ENCODE data around the gene SPINK9. TPM values are rescaled to one million over a fixed set of nuclear protein-coding genes. Genes with fewer than 3 reads are reported as not detected.

Gene SPINK9
- total RNA-seq, 1 experiment from 2014 or later, result not detected

DNA sequence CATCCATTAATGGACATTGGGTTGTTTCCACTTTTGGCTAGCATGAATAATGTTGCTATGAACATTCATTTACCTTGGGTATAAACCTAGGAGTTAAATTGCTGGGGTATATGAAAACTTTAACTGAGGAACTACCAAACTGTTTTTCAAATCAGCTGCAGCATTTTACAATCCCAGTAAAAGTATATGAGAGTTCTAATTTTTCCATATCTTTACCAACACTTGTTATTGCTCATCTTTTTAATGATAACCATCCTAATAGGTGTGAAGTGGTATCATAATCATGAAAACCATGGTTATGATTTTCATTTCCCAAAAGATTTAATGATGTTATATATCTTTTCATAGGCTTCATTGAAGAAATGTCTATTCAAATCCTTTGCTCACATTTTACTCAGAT is 32.9 kb downstream of the SPINK9 start (continued):
- TF ChIP-seq, protein P1, sequence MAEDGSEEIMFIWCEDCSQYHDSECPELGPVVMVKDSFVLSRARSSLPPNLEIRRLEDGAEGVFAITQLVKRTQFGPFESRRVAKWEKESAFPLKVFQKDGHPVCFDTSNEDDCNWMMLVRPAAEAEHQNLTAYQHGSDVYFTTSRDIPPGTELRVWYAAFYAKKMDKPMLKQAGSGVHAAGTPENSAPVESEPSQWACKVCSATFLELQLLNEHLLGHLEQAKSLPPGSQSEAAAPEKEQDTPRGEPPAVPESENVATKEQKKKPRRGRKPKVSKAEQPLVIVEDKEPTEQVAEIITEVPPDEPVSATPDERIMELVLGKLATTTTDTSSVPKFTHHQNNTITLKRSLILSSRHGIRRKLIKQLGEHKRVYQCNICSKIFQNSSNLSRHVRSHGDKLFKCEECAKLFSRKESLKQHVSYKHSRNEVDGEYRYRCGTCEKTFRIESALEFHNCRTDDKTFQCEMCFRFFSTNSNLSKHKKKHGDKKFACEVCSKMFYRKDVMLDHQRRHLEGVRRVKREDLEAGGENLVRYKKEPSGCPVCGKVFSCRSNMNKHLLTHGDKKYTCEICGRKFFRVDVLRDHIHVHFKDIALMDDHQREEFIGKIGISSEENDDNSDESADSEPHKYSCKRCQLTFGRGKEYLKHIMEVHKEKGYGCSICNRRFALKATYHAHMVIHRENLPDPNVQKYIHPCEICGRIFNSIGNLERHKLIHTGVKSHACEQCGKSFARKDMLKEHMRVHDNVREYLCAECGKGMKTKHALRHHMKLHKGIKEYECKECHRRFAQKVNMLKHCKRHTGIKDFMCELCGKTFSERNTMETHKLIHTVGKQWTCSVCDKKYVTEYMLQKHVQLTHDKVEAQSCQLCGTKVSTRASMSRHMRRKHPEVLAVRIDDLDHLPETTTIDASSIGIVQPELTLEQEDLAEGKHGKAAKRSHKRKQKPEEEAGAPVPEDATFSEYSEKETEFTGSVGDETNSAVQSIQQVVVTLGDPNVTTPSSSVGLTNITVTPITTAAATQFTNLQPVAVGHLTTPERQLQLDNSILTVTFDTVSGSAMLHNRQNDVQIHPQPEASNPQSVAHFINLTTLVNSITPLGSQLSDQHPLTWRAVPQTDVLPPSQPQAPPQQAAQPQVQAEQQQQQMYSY (CRISPR knock-in tag; IDR thresholded peaks at IDR 0.05), result no peak
- TF ChIP-seq HMGA2 (CRISPR knock-in tag; IDR thresholded peaks at IDR 0.05) (no peak), GABPB1 (CRISPR knock-in tag; IDR thresholded peaks at IDR 0.05) (no peak), EMX1 (CRISPR knock-in tag; IDR thresholded peaks at IDR 0.05) (no peak), RORB (CRISPR knock-in tag; IDR thresholded peaks at IDR 0.05) (no peak), GTF2I (CRISPR knock-in tag; conservative IDR thresholded peaks at IDR 0.05) (no peak), ZBTB21 (CRISPR knock-in tag; IDR thresholded peaks at IDR 0.05; ENCODE audit: borderline replicate concordance) (no peak), JUN (CRISPR knock-in tag; IDR thresholded peaks at IDR 0.05) (no peak)
- TF ChIP-seq, protein P2, sequence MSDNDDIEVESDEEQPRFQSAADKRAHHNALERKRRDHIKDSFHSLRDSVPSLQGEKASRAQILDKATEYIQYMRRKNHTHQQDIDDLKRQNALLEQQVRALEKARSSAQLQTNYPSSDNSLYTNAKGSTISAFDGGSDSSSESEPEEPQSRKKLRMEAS (CRISPR knock-in tag; IDR thresholded peaks at IDR 0.05), result no peak
- TF ChIP-seq, protein P3, sequence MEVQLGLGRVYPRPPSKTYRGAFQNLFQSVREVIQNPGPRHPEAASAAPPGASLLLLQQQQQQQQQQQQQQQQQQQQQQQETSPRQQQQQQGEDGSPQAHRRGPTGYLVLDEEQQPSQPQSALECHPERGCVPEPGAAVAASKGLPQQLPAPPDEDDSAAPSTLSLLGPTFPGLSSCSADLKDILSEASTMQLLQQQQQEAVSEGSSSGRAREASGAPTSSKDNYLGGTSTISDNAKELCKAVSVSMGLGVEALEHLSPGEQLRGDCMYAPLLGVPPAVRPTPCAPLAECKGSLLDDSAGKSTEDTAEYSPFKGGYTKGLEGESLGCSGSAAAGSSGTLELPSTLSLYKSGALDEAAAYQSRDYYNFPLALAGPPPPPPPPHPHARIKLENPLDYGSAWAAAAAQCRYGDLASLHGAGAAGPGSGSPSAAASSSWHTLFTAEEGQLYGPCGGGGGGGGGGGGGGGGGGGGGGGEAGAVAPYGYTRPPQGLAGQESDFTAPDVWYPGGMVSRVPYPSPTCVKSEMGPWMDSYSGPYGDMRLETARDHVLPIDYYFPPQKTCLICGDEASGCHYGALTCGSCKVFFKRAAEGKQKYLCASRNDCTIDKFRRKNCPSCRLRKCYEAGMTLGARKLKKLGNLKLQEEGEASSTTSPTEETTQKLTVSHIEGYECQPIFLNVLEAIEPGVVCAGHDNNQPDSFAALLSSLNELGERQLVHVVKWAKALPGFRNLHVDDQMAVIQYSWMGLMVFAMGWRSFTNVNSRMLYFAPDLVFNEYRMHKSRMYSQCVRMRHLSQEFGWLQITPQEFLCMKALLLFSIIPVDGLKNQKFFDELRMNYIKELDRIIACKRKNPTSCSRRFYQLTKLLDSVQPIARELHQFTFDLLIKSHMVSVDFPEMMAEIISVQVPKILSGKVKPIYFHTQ (CRISPR knock-in tag; IDR thresholded peaks at IDR 0.05), result no peak

DNA sequence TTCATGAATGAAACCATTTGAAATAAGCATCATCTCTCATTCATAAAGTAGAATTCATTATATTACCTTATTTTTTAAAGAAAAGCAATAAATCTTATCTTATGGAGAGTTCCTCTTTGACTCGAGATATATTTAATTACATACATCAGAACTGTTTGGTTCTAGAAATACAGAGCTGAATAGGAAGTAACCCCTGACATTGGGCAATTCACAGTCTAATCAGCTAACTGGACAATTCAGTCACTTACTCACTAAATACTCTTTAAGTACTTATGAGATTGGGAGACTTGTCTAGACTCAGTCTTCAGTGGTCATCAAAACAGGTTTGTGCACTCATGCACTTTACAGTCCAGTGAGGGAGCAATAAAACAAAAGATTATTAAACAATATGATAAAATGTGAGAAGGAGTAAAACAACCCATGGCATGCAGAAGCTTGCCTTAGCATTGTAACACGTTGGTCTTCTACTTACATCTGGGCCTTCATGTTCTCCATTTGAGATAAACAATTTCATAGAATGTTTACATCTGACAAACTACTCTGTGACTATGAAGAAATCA is 36.9 kb downstream of the SPINK9 start:
- Mint-ChIP-seq H3K27me3 (ENCODE audit: low read depth) (no peaks in the 10 kb centered on the region), H3K27ac (no peak overlapping the region), H3K9me3 (peaks cover 13% of the 10 kb centered on the region), H3K36me3 (0 out of 2 replicates have a peak, but pooled peaks cover 3% of the 10 kb centered on the region), H3K4me3 (no peak overlapping the region), H3K4me1 (peaks cover 4% of the 10 kb centered on the region)
- ATAC-seq, result no peak
- no peak for DNase-seq (ENCODE audit: low spot score)
- ChIA-PET POLR2A (no interaction called here), CTCF (no interaction called here)
- TF ChIP-seq, protein P4, sequence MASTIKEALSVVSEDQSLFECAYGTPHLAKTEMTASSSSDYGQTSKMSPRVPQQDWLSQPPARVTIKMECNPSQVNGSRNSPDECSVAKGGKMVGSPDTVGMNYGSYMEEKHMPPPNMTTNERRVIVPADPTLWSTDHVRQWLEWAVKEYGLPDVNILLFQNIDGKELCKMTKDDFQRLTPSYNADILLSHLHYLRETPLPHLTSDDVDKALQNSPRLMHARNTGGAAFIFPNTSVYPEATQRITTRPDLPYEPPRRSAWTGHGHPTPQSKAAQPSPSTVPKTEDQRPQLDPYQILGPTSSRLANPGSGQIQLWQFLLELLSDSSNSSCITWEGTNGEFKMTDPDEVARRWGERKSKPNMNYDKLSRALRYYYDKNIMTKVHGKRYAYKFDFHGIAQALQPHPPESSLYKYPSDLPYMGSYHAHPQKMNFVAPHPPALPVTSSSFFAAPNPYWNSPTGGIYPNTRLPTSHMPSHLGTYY (CRISPR knock-in tag; IDR thresholded peaks at IDR 0.05), result no peak
- TF ChIP-seq TP53 (CRISPR knock-in tag; IDR thresholded peaks at IDR 0.05) (no peak), NR1H2 (CRISPR knock-in tag; IDR thresholded peaks at IDR 0.05) (no peak), MXD4 (CRISPR knock-in tag; IDR thresholded peaks at IDR 0.05; ENCODE audit: borderline replicate concordance) (no peak), TEAD1 (CRISPR knock-in tag; IDR thresholded peaks at IDR 0.05) (no peak), ZNF416 (CRISPR knock-in tag; IDR thresholded peaks at IDR 0.05) (no peak), TEAD4 (CRISPR knock-in tag; IDR thresholded peaks at IDR 0.05) (no peak), CREM (CRISPR knock-in tag; IDR thresholded peaks at IDR 0.05) (no peak), NFATC4 (CRISPR knock-in tag; IDR thresholded peaks at IDR 0.05) (no peak), NFYB (CRISPR knock-in tag; conservative IDR thresholded peaks at IDR 0.05; ENCODE audit: low read depth) (no peak)
- TF ChIP-seq, protein P5, sequence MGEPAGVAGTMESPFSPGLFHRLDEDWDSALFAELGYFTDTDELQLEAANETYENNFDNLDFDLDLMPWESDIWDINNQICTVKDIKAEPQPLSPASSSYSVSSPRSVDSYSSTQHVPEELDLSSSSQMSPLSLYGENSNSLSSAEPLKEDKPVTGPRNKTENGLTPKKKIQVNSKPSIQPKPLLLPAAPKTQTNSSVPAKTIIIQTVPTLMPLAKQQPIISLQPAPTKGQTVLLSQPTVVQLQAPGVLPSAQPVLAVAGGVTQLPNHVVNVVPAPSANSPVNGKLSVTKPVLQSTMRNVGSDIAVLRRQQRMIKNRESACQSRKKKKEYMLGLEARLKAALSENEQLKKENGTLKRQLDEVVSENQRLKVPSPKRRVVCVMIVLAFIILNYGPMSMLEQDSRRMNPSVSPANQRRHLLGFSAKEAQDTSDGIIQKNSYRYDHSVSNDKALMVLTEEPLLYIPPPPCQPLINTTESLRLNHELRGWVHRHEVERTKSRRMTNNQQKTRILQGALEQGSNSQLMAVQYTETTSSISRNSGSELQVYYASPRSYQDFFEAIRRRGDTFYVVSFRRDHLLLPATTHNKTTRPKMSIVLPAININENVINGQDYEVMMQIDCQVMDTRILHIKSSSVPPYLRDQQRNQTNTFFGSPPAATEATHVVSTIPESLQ (CRISPR knock-in tag; IDR thresholded peaks at IDR 0.05), result no peak
- TF ChIP-seq, protein P2 (CRISPR knock-in tag; IDR thresholded peaks at IDR 0.05), result no peak
- TF ChIP-seq, protein P6, sequence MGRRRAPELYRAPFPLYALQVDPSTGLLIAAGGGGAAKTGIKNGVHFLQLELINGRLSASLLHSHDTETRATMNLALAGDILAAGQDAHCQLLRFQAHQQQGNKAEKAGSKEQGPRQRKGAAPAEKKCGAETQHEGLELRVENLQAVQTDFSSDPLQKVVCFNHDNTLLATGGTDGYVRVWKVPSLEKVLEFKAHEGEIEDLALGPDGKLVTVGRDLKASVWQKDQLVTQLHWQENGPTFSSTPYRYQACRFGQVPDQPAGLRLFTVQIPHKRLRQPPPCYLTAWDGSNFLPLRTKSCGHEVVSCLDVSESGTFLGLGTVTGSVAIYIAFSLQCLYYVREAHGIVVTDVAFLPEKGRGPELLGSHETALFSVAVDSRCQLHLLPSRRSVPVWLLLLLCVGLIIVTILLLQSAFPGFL (CRISPR knock-in tag; IDR thresholded peaks at IDR 0.05; ENCODE audit: borderline replicate concordance), result no peak
- TF ChIP-seq, protein P7, sequence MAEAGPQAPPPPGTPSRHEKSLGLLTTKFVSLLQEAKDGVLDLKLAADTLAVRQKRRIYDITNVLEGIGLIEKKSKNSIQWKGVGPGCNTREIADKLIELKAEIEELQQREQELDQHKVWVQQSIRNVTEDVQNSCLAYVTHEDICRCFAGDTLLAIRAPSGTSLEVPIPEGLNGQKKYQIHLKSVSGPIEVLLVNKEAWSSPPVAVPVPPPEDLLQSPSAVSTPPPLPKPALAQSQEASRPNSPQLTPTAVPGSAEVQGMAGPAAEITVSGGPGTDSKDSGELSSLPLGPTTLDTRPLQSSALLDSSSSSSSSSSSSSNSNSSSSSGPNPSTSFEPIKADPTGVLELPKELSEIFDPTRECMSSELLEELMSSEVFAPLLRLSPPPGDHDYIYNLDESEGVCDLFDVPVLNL (CRISPR knock-in tag; IDR thresholded peaks at IDR 0.05; ENCODE audit: borderline replicate concordance, low read depth), result no peak
- TF ChIP-seq, protein P8, sequence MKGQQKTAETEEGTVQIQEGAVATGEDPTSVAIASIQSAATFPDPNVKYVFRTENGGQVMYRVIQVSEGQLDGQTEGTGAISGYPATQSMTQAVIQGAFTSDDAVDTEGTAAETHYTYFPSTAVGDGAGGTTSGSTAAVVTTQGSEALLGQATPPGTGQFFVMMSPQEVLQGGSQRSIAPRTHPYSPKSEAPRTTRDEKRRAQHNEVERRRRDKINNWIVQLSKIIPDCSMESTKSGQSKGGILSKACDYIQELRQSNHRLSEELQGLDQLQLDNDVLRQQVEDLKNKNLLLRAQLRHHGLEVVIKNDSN (CRISPR knock-in tag; IDR thresholded peaks at IDR 0.05), result no peak
